H7 (cell line): Measurements from ENCODE around the gene MAT2B. TPM values are rescaled to one million over a fixed set of nuclear protein-coding genes. Genes with fewer than 3 reads are reported as not detected.

Experiments
- DNase-seq: peaks from one replicate; pipeline ENCODE4 v3.0.0; 2012
- H3K27me3 ChIP-seq: 2 replicates; pipeline ENCODE4 v1.6.0; 2011; ENCODE audit warnings: mild to moderate bottlenecking, low read length; ENCODE audit not compliant: control insufficient read depth, insufficient read depth
- H3K36me3 ChIP-seq: replicated peaks from 2 replicates; pipeline ENCODE4 v1.5.1; 2011; ENCODE audit warnings: low read length; ENCODE audit not compliant: control insufficient read depth, insufficient read depth
- H3K4me3 ChIP-seq: 2 replicates; pipeline ENCODE4 v1.5.1; 2011; ENCODE audit warnings: low read depth, mild to moderate bottlenecking, control low read depth, low read length, moderate library complexity; ENCODE audit not compliant: insufficient read depth
- total RNA-seq: library from RNA; depleted of rRNA; stranded (reverse); fragments of >200 nt; shearing (Covaris generic); gene quantifications from 2 replicates; pipeline ENCODE4 v1.2.3, GENCODE V29; 2014

Gene MAT2B
- total RNA-seq, 1 experiment from 2014 or later = 61.4 TPM

DNA sequence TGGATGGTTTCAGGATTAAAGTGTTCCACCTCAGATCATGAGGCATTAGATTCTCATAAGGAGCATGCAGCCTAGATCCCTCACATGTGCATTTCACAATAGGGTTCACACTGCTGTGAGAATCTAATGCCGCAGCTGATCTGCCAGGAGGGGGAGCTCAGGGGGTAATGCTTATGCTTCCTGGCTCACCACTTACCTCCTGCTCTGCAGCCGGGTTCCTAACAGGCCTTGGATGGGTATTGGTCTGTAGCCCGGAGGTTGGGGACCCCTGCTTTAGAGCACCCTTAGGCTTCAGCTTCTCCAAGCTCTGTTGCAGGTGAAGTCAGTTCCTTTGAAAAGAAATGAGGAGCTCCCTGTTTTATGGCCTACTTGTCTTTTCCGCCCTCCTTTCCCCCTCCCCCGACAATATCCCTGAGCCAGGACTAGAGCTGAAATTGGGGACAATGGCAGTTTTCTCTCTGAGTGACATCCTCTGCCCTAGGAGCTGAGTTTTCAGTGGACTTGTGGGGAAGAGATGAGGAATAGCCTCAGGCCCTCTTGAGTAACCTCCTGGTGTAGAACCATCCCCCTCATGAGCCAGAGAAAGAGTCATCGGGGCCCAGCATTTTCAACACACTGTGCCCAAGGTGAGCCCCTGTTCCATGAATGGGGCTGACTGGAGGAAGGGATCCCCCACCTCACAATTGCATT lies 16.2 kb upstream of the MAT2B start:
- Histone ChIP-seq H3K27me3 (no peaks in the 10 kb centered on the region), H3K36me3 (peaks cover 9% of the 10 kb centered on the region)

DNA sequence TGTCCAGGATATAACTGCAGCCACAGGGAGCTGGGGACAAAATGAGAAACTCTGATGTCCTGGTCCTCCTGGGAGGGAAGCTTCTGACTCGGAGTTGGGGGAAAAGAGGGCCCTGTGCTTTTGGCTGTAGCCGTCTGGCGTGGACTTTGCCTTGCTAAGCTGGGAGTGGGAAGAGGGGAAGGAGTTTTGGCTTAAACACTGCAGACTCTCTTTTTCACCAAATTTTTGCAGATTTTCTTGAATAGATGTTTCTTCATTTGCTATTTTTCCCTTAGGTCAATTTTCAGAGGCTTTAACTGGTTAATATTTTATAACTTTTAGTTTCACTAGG lies 15.7 kb upstream of the MAT2B start:
- DNase-seq = no peak
- no peak overlapping the region for H3K4me3 ChIP-seq
- peaks cover 9% of the 10 kb centered on the region for H3K36me3 ChIP-seq
- no peaks in the 10 kb centered on the region for H3K27me3 ChIP-seq

More for the DNA sequence above, 16.2 kb upstream of the MAT2B start:
- no peak overlapping the region for H3K4me3 ChIP-seq
- DNase-seq = no peak

DNA sequence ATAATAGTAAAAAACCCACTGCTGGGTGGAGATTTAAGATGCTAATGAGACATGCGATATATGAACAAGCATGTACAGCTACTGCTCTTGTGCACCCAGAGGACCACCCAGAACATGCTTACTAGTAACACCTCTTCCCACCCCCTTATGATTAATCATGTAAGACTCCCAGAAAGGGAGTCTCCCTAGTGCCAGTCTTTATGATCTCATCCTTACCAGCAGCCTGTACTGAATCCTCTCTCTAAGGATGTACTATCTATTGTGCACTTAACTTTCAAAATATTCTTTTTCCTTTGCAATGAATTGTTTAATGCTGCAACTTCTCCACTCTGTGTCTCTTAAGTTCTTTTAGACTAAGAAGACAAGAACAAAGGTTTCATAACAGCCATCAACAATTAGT lies 9.1 kb upstream of the MAT2B start:
- Histone ChIP-seq H3K4me3 (no peak overlapping the region), H3K36me3 (no peaks in the 10 kb centered on the region; the same call in 1 of the 2 replicates), H3K27me3 (no peaks in the 10 kb centered on the region)
- DNase-seq = no peak

DNA sequence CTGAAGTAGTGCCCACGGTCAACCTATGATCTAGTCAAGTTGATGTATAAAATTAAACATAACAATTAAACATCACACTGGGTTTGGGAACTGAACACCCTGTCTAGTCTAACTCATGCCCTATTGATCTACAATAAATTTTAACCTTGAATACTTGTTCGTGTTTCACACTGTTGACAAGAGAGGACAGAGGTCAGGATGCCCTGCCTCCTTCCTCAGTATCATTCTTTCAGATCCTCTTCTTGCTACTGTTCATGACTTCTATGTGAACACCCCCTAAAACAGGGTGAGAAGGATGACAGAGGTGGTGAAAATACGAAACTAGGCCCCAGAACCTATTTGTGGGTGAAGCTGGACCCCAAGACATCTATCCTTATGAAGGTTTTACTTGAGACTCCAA lies 8.1 kb upstream of the MAT2B start:
- H3K27me3 ChIP-seq = no peaks in the 10 kb centered on the region
- no peak for DNase-seq
- no peak overlapping the region for H3K4me3 ChIP-seq
- no peaks in the 10 kb centered on the region; the same call in 1 of the 2 replicates for H3K36me3 ChIP-seq

DNA sequence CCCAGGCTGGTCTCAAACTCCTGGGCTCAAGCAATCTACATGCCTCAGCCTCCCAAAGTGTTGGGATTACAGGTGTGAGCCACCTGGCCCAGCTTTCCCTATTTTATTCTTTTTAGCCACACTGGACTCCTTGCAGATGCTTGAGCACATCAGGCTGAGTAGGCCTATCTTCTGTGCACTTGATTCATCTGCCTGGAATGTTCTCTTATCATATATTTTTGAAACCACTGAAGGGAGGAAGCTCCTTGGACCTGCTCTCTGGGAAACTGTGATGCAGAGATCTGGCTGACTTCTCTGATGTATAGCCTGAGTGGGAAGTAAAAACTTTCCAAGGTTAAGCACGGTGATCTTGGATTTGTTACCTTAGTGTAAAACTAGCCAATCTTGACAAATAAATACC lies 6.5 kb upstream of the MAT2B start:
- Histone ChIP-seq H3K27me3 (no peaks in the 10 kb centered on the region), H3K4me3 (no peak overlapping the region), H3K36me3 (no peaks in the 10 kb centered on the region)
- DNase-seq = no peak

- DNase-seq = no peak
- Histone ChIP-seq H3K36me3 (no peaks in the 10 kb centered on the region), H3K4me3 (peak overlapping the region; percentile 75)
Observed at GRCh38 chr5:163502521-163502920, 2.9 kb upstream of the MAT2B start.

DNA sequence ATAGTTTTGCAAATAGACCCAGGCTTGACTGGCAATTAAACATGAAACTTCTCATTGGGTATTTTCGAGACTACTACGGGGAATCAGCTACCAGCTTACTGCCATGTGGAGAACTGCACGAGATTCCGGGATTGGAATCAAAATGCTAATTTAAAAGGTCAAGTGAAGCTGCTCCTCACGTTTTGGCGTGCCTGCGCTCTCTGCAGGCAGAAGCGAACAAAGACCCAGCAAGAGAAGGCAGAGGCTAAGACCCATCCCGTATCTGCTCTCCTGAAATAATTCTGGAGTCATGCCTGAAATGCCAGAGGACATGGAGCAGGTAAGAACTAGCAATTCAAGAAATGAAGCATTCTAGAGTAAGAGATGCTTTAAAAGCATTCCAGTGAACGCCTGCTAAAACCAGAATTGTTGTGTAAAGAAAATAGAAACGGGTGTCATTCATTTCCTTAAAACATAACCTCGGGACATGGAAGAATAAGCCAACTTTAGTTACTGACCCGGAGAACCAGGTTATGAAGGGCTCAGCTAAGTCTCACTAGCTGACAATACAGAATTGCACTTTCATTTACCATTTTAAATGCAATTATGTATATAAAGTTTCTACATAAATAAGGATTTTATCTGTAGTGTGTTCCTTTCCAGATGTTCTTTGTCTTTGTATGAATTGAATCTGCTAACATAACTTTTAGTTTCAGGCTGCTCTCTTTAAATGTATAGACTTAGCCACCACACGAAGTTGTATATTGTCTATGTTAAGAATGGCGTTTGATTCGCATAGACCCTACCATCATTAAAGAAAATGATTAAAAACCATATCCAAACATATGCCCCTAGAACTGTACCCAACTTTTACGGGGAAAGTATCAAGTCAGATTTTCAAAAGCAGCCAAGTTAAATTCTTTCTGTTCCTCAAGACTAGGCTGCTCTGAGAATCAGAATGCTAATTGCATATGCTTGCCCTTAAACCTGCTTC lies 2.0 kb upstream of the MAT2B start:
- H3K4me3 ChIP-seq = peak overlapping the region; percentile 75
- H3K36me3 ChIP-seq = no peaks in the 10 kb centered on the region
- DNase-seq = peak; percentile 73
- H3K27me3 ChIP-seq = no peaks in the 10 kb centered on the region

More at GRCh38 chr5:163502521-163502920, 2.9 kb upstream of the MAT2B start:
- H3K27me3 ChIP-seq = no peaks in the 10 kb centered on the region

- no peaks in the 10 kb centered on the region for H3K36me3 ChIP-seq
- no peak for DNase-seq
Observed at GRCh38 chr5:163504079-163504931, 1.1 kb upstream of the MAT2B start.

DNA sequence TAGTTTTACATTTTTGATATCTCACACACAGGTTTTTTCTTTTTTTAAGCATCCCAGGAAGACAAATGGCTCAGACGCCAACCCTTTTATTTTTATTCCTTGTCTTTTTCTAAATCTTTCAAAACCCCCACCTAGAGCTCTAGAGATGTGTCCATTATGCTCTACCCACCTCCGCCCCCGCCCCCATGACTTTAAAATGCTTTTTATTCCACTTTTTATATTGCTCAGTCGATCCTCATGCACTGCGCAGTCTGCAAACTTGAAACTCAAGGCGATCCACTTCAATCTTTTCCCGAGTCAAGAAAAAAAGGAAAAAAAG lies 411 bp upstream of the MAT2B start:
- H3K36me3 ChIP-seq = no peaks in the 10 kb centered on the region
- H3K27me3 ChIP-seq = no peaks in the 10 kb centered on the region
- peak overlapping the region; percentile 75 for H3K4me3 ChIP-seq
- DNase-seq = no peak

More at GRCh38 chr5:163504079-163504931, 1.1 kb upstream of the MAT2B start:
- no peaks in the 10 kb centered on the region for H3K27me3 ChIP-seq
- H3K4me3 ChIP-seq = peak overlapping the region; percentile 75

- Histone ChIP-seq H3K27me3 (no peaks in the 10 kb centered on the region), H3K4me3 (peak overlapping the region; percentile 75), H3K36me3 (no peaks in the 10 kb centered on the region)
- no peak for DNase-seq
Observed at GRCh38 chr5:163506095-163506457, 657 bp downstream of the MAT2B start.

GRCh38 chr5:163506726-163507125 lies 1.3 kb downstream of the MAT2B start:
- no peaks in the 10 kb centered on the region; the same call in 1 of the 2 replicates for H3K36me3 ChIP-seq

DNA sequence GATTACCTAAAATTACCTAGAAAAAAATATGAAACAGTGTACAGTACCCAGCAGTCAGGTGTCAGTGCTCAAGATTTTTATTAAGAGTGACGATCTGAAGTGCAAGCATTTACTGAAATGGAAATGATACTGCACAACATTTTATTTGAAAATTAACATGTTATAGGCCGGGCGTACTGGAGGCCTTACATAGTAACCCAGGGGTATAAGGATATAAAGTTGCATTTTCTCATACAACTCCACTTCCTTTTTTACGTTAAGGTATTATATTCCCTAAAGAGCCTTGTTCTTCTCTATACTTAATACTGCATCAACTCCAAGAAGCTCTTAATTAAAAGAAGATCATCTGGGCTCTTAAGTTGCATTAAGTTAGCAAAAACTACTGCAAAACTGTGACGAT lies 3.3 kb downstream of the MAT2B start:
- Histone ChIP-seq H3K27me3 (no peaks in the 10 kb centered on the region), H3K4me3 (no peak overlapping the region), H3K36me3 (peaks cover 14% of the 10 kb centered on the region)
- DNase-seq = no peak

More at GRCh38 chr5:163506726-163507125, 1.3 kb downstream of the MAT2B start:
- no peak for DNase-seq
- H3K27me3 ChIP-seq = no peaks in the 10 kb centered on the region
- peak overlapping the region; percentile 75 for H3K4me3 ChIP-seq

DNA sequence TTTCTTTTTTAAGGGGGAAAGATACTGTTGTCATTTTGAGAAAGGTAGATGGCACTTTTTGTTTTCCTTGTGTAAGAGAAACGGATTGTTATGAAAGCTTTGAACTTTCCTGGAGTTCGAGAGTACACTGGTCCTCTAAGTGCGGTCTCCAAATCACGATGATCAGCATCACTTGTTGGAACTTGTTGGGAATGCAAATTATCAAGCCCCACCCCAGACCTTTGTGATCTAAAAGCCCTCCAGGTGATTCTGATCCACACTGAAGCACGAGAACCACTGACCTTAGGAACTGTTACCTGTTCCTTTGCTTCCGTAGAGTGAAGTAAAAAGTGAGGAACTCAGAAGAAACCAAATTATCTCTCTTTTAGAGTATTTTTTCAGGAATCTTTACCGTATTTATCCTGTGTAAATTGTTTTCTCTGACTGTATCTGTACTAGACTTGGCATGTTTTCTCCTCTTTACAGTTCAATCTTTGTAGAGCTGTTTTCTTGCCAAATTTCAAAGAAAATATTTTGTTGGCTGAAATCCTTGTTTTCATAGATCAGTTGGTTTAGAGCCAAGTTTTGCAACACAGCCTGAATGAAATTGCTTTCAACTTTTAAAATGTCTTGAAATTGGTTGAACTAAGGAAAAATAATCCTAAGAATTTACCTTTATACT lies 4.0 kb downstream of the MAT2B start:
- no peak overlapping the region for H3K4me3 ChIP-seq
- no peaks in the 10 kb centered on the region for H3K27me3 ChIP-seq
- peaks cover 17% of the 10 kb centered on the region for H3K36me3 ChIP-seq
- no peak for DNase-seq

GRCh38 chr5:163512526-163512925 lies 7.1 kb downstream of the MAT2B start:
- no peak overlapping the region for H3K4me3 ChIP-seq
- DNase-seq = no peak
- H3K36me3 ChIP-seq = peaks cover 41% of the 10 kb centered on the region
- H3K27me3 ChIP-seq = no peaks in the 10 kb centered on the region
